Measurements from ENCODE around the gene CCL15. TPM values are rescaled to one million over a fixed set of nuclear protein-coding genes. Genes with fewer than 3 reads are reported as not detected.

Gene CCL15
- total and polyA plus RNA-seq, 4 experiments from 2014 or later: not detected

DNA sequence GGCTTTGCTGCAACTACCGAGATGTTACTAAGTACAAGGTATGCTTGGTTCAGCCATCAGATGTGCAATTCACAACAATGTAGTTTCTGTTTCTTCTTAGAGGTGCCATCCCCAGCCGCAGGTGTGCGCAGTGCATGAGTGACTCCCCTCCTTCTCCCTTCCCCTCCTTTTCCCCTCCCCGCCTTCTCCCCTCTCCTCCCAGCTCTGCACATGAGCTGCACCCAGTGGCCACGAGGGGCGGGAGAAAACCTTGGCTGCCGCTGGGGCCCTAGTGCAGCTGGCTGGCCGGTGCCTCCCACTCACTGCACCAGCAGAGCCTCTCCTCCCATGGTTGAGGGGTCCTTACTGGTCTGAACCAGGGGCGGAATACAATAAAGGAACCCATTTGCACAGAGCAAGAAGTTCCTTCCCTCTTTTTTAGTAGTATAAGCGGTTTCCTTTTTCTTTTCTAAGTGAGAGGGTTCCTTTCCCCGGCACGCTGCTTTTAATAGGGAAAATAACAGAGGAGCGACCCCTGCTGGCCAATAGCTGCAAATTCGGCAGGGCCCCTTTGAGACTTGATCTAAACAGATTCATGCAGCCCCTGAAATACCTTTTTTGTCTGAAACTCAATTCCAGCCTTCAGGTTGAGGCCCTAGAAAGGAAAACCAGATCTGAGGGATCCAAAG lies 7.8 kb upstream of the CCL15 start:
- Mint-ChIP-seq H3K27me3 (peaks cover 2 to 13% of the 10 kb centered on the region in 2 donors), H3K9me3 (peaks cover 0 to 6% (median 2%) of the 10 kb centered on the region in 8 donors), H3K4me3 (no peak overlapping the region), H3K4me1 (peaks cover 3 to 7% (median 5%) of the 10 kb centered on the region in 4 donors), H3K27ac (no peak overlapping the region), H3K36me3 (no peaks in the 10 kb centered on the region)
- no peaks in the 10 kb centered on the region for H3K36me3 ChIP-seq (ENCODE audit: insufficient read depth, low read length)
- H3K4me1 ChIP-seq (ENCODE audit: insufficient read depth, low read length): no peaks in the 10 kb centered on the region
- DNase-seq: no peak
- no peaks in the 10 kb centered on the region for H3K27me3 ChIP-seq (ENCODE audit: insufficient read depth, low read length)
- ChIA-PET POLR2A (ENCODE audit: partially characterized antibody) (no interaction called here), CTCF (ENCODE audit: partially characterized antibody) (no interaction called here)
- H3K4me3 ChIP-seq (ENCODE audit: low read length in 2 of 2): no peak overlapping the region
- H3K27ac ChIP-seq (ENCODE audit: low read depth, low read length): no peak overlapping the region
- no peaks in the 10 kb centered on the region for H3K9me3 ChIP-seq (ENCODE audit: control insufficient read depth in 1 of 2, low read length in 2 of 2)
- intact Hi-C loops (cut with micrococcal nuclease): no loop called here

DNA sequence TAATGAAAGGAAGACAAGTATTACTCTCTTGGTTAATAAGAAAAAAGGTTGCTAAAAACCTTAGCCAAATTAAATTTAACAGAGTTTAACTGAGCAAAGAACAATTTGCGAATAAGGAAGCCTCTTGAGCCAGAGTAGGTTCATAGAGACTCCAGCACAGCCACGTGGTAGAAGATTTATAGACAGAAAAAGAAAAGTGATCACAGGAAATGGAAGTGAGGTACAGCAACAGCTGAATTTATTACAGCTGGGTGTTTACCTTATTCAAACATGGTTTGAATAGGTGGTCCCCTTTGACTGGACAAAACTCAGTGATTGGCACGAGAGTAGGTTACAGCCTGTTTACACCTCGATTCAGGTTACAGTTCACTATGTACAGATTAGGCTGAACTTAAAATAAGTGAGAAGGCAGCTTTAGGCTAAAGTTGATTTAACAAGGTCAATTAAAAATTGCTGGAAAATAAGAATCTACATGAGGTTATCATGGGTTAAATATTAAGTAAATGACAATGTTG lies 3.3 kb upstream of the CCL15 start:
- CTCF ChIA-PET (ENCODE audit: partially characterized antibody): interaction anchor here (1.2 to 1.5 kb wide), 2 partner anchors 35 to 144 kb away, joined by 3 to 4 read pairs; no protein-coding TSS in a partner anchor
- peaks cover 3 to 7% (median 5%) of the 10 kb centered on the region in 4 donors for H3K4me1 Mint-ChIP-seq
- no peak for DNase-seq
- POLR2A ChIA-PET (ENCODE audit: partially characterized antibody): no interaction called here
- intact Hi-C loops (cut with micrococcal nuclease): no loop called here
- no peaks in the 10 kb centered on the region for H3K27me3 ChIP-seq (ENCODE audit: insufficient read depth, low read length)
- peaks cover 0 to 8% of the 10 kb centered on the region in 2 donors for H3K27me3 Mint-ChIP-seq
- H3K9me3 Mint-ChIP-seq: peaks cover 0 to 5% (median 0%) of the 10 kb centered on the region in 8 donors
- H3K36me3 ChIP-seq (ENCODE audit: insufficient read depth, low read length): no peaks in the 10 kb centered on the region
- no peak overlapping the region for H3K27ac ChIP-seq (ENCODE audit: low read depth, low read length)
- peak overlapping the region in 1 of 7 donors; percentile 12 for H3K27ac Mint-ChIP-seq
- H3K36me3 Mint-ChIP-seq: no peaks in the 10 kb centered on the region
- no peak overlapping the region for H3K4me3 ChIP-seq (ENCODE audit: low read length in 2 of 2)
- no peak overlapping the region for H3K4me3 Mint-ChIP-seq
- H3K9me3 ChIP-seq (ENCODE audit: control insufficient read depth in 1 of 2, low read length in 2 of 2): no peaks in the 10 kb centered on the region
- H3K4me1 ChIP-seq (ENCODE audit: insufficient read depth, low read length): no peaks in the 10 kb centered on the region

- H3K9me3 ChIP-seq (ENCODE audit: control insufficient read depth in 1 of 2, low read length in 2 of 2): no peaks in the 10 kb centered on the region
- H3K27me3 ChIP-seq (ENCODE audit: insufficient read depth, low read length): no peaks in the 10 kb centered on the region
- no peaks in the 10 kb centered on the region for H3K4me1 ChIP-seq (ENCODE audit: insufficient read depth, low read length)
- no peak for DNase-seq
- intact Hi-C loops (cut with micrococcal nuclease): no loop called here
- Mint-ChIP-seq H3K27me3 (peaks cover 2 to 8% of the 10 kb centered on the region in 2 donors), H3K4me3 (no peak overlapping the region), H3K4me1 (peaks cover 3 to 7% (median 5%) of the 10 kb centered on the region in 4 donors), H3K9me3 (peaks cover 0 to 2% (median 0%) of the 10 kb centered on the region in 8 donors), H3K36me3 (no peaks in the 10 kb centered on the region), H3K27ac (no peak overlapping the region)
- H3K27ac ChIP-seq (ENCODE audit: low read depth, low read length): no peak overlapping the region
- ChIA-PET CTCF (ENCODE audit: partially characterized antibody) (no interaction called here), POLR2A (ENCODE audit: partially characterized antibody) (interaction anchor here (0.7 kb wide), 1 partner anchor 273 kb away, joined by 4 read pairs; no protein-coding TSS in a partner anchor)
- H3K4me3 ChIP-seq (ENCODE audit: low read length in 2 of 2): no peak overlapping the region
- H3K36me3 ChIP-seq (ENCODE audit: insufficient read depth, low read length): no peaks in the 10 kb centered on the region
These were observed 1.3 kb upstream of the CCL15 start for GRCh38 chr17:36002631-36003030.

DNA sequence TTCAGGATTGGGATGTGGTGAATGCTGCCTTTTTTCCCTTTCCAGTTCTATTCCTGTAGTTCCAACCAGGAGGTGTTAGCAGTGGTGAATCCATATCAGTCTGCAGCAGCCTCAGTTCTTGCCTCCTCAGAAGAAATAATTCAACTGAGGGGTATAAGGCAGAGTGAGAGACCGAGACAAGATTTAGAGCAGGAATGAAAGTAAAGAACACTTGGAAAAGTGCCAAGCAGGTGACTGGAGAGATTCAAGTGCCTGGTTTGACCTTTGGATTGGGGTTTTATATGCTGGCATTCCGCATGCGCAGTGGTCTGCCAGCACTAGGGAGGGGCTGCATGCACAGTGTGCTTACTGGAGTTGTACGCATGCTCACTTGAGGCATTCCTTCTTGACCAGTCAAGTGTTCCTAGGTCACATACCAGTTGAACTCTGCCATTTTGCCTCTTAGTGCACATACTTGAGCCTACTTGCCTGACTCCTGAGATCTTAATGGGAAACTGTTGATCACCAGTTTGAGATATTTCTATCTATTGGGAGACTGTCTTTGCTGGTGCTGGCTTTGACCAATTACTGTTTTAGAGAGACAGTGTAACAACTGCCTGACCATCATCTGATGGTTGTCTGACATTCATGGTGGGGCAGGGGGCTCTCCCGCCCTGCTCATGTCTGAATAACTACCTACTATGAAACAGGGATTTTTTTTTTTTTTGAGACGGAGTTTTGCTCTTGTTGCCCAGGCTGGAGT lies 680 bp upstream of the CCL15 start:
- ChIA-PET POLR2A (ENCODE audit: partially characterized antibody) (interaction anchor here (0.7 kb wide), 1 partner anchor 273 kb away, joined by 4 read pairs; no protein-coding TSS in a partner anchor), CTCF (ENCODE audit: partially characterized antibody) (interaction anchor here (2.0 kb wide), 1 partner anchor 71 kb away, joined by 4 read pairs; no protein-coding TSS in a partner anchor)
- Histone ChIP-seq H3K27me3 (ENCODE audit: insufficient read depth, low read length) (no peaks in the 10 kb centered on the region), H3K27ac (ENCODE audit: low read depth, low read length) (no peak overlapping the region), H3K4me3 (ENCODE audit: low read length in 2 of 2) (no peak overlapping the region), H3K9me3 (ENCODE audit: control insufficient read depth in 1 of 2, low read length in 2 of 2) (no peaks in the 10 kb centered on the region), H3K36me3 (ENCODE audit: insufficient read depth, low read length) (no peaks in the 10 kb centered on the region), H3K4me1 (ENCODE audit: insufficient read depth, low read length) (no peaks in the 10 kb centered on the region)
- Mint-ChIP-seq H3K36me3 (no peaks in the 10 kb centered on the region), H3K4me3 (no peak overlapping the region), H3K27ac (no peak overlapping the region), H3K27me3 (peaks cover 2 to 8% of the 10 kb centered on the region in 2 donors), H3K9me3 (peaks cover 0 to 2% (median 0%) of the 10 kb centered on the region in 8 donors), H3K4me1 (peaks cover 3 to 7% (median 5%) of the 10 kb centered on the region in 4 donors)
- intact Hi-C loops (cut with micrococcal nuclease): no loop called here
- no peak for DNase-seq

GRCh38 chr17:36000732-36001109 lies 632 bp downstream of the CCL15 start:
- no peak overlapping the region for H3K27ac ChIP-seq (ENCODE audit: low read depth, low read length)
- H3K9me3 Mint-ChIP-seq: peaks cover 0 to 2% (median 0%) of the 10 kb centered on the region in 8 donors
- H3K27me3 ChIP-seq (ENCODE audit: insufficient read depth, low read length): no peaks in the 10 kb centered on the region
- H3K4me3 ChIP-seq (ENCODE audit: low read length in 2 of 2): no peak overlapping the region
- H3K9me3 ChIP-seq (ENCODE audit: control insufficient read depth in 1 of 2, low read length in 2 of 2): no peaks in the 10 kb centered on the region
- H3K4me1 Mint-ChIP-seq: peaks cover 3 to 7% (median 5%) of the 10 kb centered on the region in 4 donors
- H3K4me3 Mint-ChIP-seq: no peak overlapping the region
- no peaks in the 10 kb centered on the region for H3K4me1 ChIP-seq (ENCODE audit: insufficient read depth, low read length)
- no peak overlapping the region for H3K27ac Mint-ChIP-seq
- peaks cover 2 to 8% of the 10 kb centered on the region in 2 donors for H3K27me3 Mint-ChIP-seq
- ChIA-PET CTCF (ENCODE audit: partially characterized antibody) (interaction anchor here (1.6 to 2.0 kb wide), 2 partner anchors 31 to 72 kb away, joined by 4 read pairs; no protein-coding TSS in a partner anchor), POLR2A (ENCODE audit: partially characterized antibody) (no interaction called here)
- H3K36me3 ChIP-seq (ENCODE audit: insufficient read depth, low read length): no peaks in the 10 kb centered on the region
- DNase-seq: no peak
- intact Hi-C loops (cut with micrococcal nuclease): no loop called here
- H3K36me3 Mint-ChIP-seq: no peaks in the 10 kb centered on the region

DNA sequence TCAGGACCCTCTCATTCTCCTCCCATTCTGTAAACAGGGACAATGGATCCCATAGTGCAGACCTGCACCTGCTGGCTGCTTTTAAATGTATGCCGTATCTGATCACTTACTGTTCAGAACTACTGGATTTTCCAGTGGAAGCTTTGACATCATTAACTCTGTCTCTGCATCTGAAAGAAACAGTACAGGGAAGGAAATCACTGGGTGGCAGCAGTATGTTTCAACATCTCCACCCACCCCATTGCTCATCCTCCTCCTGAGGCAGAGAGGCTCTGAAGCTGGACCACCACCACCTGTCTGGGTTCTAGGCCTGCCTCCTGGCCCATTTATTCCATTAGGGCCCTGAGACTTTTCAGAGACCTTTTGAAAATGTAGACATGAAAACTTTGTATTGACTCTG lies 2.6 kb downstream of the CCL15 start:
- no peaks in the 10 kb centered on the region for H3K27me3 ChIP-seq (ENCODE audit: insufficient read depth, low read length)
- peaks cover 0 to 2% (median 0%) of the 10 kb centered on the region in 8 donors for H3K9me3 Mint-ChIP-seq

DNA sequence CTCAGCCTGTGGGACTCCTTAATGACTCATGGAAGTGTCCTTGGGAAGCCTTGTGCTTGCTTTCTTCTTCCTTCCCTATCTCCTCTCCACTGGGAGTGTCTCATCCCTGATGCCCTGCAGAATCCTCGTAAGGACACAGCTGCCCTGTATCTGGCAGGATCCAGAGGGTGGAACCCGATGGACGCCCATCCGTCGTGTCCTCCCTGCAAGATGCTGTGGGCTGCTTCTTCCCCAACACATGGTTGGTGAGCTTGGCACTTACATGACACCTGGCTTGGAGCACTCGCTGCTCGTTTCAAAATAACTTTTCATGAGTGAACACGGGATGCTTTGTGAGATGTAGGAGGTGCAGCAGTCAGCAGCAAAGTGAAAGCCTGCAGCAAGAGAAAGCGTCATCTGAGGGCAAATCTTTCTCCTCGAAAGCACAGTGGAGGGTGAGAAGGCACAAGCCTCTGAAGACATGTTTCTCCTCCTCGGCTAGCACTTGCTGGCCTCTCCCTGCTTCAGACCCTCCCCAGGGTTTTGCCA lies 3.3 kb downstream of the CCL15 start:
- Mint-ChIP-seq H3K4me3 (no peak overlapping the region), H3K9me3 (peaks cover 0 to 6% (median 0%) of the 10 kb centered on the region in 8 donors), H3K27ac (no peak overlapping the region), H3K4me1 (no peaks in the 10 kb centered on the region), H3K36me3 (no peaks in the 10 kb centered on the region), H3K27me3 (peaks cover 8 to 14% of the 10 kb centered on the region in 2 donors)
- intact Hi-C loops (cut with micrococcal nuclease): no loop called here
- Histone ChIP-seq H3K27me3 (ENCODE audit: insufficient read depth, low read length) (no peaks in the 10 kb centered on the region), H3K4me1 (ENCODE audit: insufficient read depth, low read length) (no peaks in the 10 kb centered on the region), H3K36me3 (ENCODE audit: insufficient read depth, low read length) (no peaks in the 10 kb centered on the region), H3K4me3 (ENCODE audit: low read length in 2 of 2) (no peak overlapping the region), H3K27ac (ENCODE audit: low read depth, low read length) (no peak overlapping the region), H3K9me3 (ENCODE audit: control insufficient read depth in 1 of 2, low read length in 2 of 2) (no peaks in the 10 kb centered on the region)
- no peak for DNase-seq
- ChIA-PET POLR2A (ENCODE audit: partially characterized antibody) (no interaction called here), CTCF (ENCODE audit: partially characterized antibody) (no interaction called here)

More for the DNA sequence above, 2.6 kb downstream of the CCL15 start:
- Mint-ChIP-seq H3K4me3 (no peak overlapping the region), H3K27ac (no peak overlapping the region), H3K36me3 (no peaks in the 10 kb centered on the region), H3K27me3 (peaks cover 8 to 14% of the 10 kb centered on the region in 2 donors), H3K4me1 (no peaks in the 10 kb centered on the region)
- Histone ChIP-seq H3K27ac (ENCODE audit: low read depth, low read length) (no peak overlapping the region), H3K4me3 (ENCODE audit: low read length in 2 of 2) (no peak overlapping the region), H3K9me3 (ENCODE audit: control insufficient read depth in 1 of 2, low read length in 2 of 2) (no peaks in the 10 kb centered on the region), H3K4me1 (ENCODE audit: insufficient read depth, low read length) (no peaks in the 10 kb centered on the region), H3K36me3 (ENCODE audit: insufficient read depth, low read length) (no peaks in the 10 kb centered on the region)
- CTCF ChIA-PET (ENCODE audit: partially characterized antibody): no interaction called here
- intact Hi-C loops (cut with micrococcal nuclease): no loop called here
- POLR2A ChIA-PET (ENCODE audit: partially characterized antibody): no interaction called here
- no peak for DNase-seq

Measured in CD4-positive, alpha-beta memory T cell (primary cell).